H1 (cell line): ENCODE measurements around the gene RNASET2. TPM values are rescaled to one million over a fixed set of nuclear protein-coding genes. Genes with fewer than 3 reads are reported as not detected.

Experiments used
- CTCF ChIA-PET: fragments of 300-600 bp; sonication (Branson Sonifier 250); formaldehyde crosslinking; loops from one replicate; lab custom pipeline; 2021; ENCODE audit not compliant: partially characterized antibody; lab: Charles Lee
- POLR2A ChIA-PET: fragments of 300-600 bp; sonication (Branson Sonifier 250); formaldehyde crosslinking; loops from one replicate; lab custom pipeline; 2021; ENCODE audit warnings: inconsistent platforms; ENCODE audit not compliant: partially characterized antibody; lab: Charles Lee
- DNase-seq, 2 experiments: peaks; one replicate each; pipeline versions ENCODE4 v3.0.0 to v3.0.0-alpha.2; 2010 to 2022; ENCODE audit warnings: low spot score in 2 of 2, low read depth in 1 of 2, mixed read lengths in 1 of 2
- FAIRE-seq: peaks from 2 replicates; lab custom pipeline; 2011; peaks lifted over from hg19 to GRCh38; lab: Jason Lieb, UNC
- H2AFZ ChIP-seq: 2 replicates; pipeline ENCODE4 v1.8.1; 2012; ENCODE audit warnings: low read length, inconsistent platforms
- H2AK5ac ChIP-seq: 2 replicates; pipeline ENCODE4 v1.6.1; 2013; ENCODE audit warnings: low read depth, low read length
- H2BK120ac ChIP-seq: replicated peaks from 2 replicates; pipeline ENCODE3; 2013; ENCODE audit warnings: low read depth, low read length, inconsistent platforms
- H2BK12ac ChIP-seq: 2 replicates; pipeline ENCODE4 v1.6.1; 2013; ENCODE audit warnings: low read depth, low read length
- H2BK15ac ChIP-seq: 2 replicates; pipeline ENCODE4 v1.6.1; 2013; ENCODE audit warnings: low read length
- H2BK20ac ChIP-seq: 2 replicates; pipeline ENCODE4 v1.6.1; 2013; ENCODE audit warnings: low read length
- H2BK5ac ChIP-seq: 2 replicates; pipeline ENCODE4 v1.6.1; 2013; ENCODE audit warnings: low read depth, low read length
- H3K14ac ChIP-seq: 2 replicates; pipeline ENCODE4 v1.6.1; 2013; ENCODE audit warnings: inconsistent platforms; ENCODE audit not compliant: insufficient read length
- H3K18ac ChIP-seq: 2 replicates; pipeline ENCODE4 v1.6.1; 2013; ENCODE audit warnings: low read length; ENCODE audit errors: extremely low read depth
- H3K23ac ChIP-seq: 2 replicates; pipeline ENCODE4 v1.6.1; 2013; ENCODE audit warnings: inconsistent platforms; ENCODE audit not compliant: insufficient read length
- H3K23me2 ChIP-seq: 2 replicates; pipeline ENCODE4 v1.6.1; 2013; ENCODE audit warnings: low read depth, low read length
- H3K27ac ChIP-seq: 2 replicates; pipeline ENCODE4 v1.6.1; 2011; ENCODE audit warnings: low read depth, low read length, inconsistent platforms
- H3K27me3 ChIP-seq, 4 experiments: replicated peaks in 1 of 4; 1 replicate in 1 of 4; 2 replicates in 3 of 4; pipeline versions ENCODE4 v1.6.1 to v1.8.1; 2011 to 2013; ENCODE audit warnings: low read length in 3 of 4, mild to moderate bottlenecking in 3 of 4, inconsistent platforms in 2 of 4, mixed read lengths in 2 of 4, moderate library complexity in 1 of 4; ENCODE audit not compliant: control insufficient read depth in 3 of 4, insufficient read depth in 3 of 4; ENCODE audit errors: extremely low read depth in 1 of 4
- H3K36me3 ChIP-seq, 4 experiments: 2 replicates each; pipeline versions ENCODE4 v1.6.1 to v1.8.1; 2011 to 2013; ENCODE audit warnings: mild to moderate bottlenecking in 4 of 4, low read length in 3 of 4, moderate library complexity in 2 of 4, control low read depth in 1 of 4, inconsistent platforms in 1 of 4; ENCODE audit not compliant: insufficient read depth in 4 of 4, control insufficient read depth in 2 of 4
- H3K4ac ChIP-seq: replicated peaks from 2 replicates; pipeline ENCODE3; 2013; ENCODE audit warnings: low read length, low read depth, mixed read lengths, inconsistent platforms; ENCODE audit not compliant: insufficient read length
- H3K4me1 ChIP-seq, 4 experiments: replicated peaks in 1 of 4; 1 replicate in 1 of 4; 2 replicates in 3 of 4; pipeline versions ENCODE4 v1.6.1 to v1.8.1; 2011 to 2013; ENCODE audit warnings: low read length in 3 of 4, inconsistent platforms in 2 of 4, mixed read lengths in 1 of 4; ENCODE audit not compliant: insufficient read depth in 4 of 4, control insufficient read depth in 3 of 4
- H3K4me2 ChIP-seq, 2 experiments: 2 replicates each; pipeline versions ENCODE4 v1.6.1 to v1.8.1; 2011 to 2013; ENCODE audit warnings: low read depth in 2 of 2, low read length in 2 of 2, control low read depth in 1 of 2, inconsistent platforms in 1 of 2, mild to moderate bottlenecking in 1 of 2; ENCODE audit not compliant: insufficient read depth in 1 of 2
- H3K4me3 ChIP-seq, 4 experiments: fragments of 200-600, 300-600 bp in 1 of 4; sonication (generic), shearing (Covaris generic), sonication (Bioruptor Twin) in 1 of 4; 2 replicates each; pipeline versions ENCODE4 v1.5.1 to v1.8.1; 2011 to 2016; ENCODE audit warnings: low read length in 4 of 4, low read depth in 3 of 4, control low read depth in 2 of 4, inconsistent platforms in 2 of 4, mild to moderate bottlenecking in 2 of 4, mixed read lengths in 1 of 4, moderate library complexity in 1 of 4; ENCODE audit not compliant: insufficient read depth in 2 of 4; ENCODE audit errors: extremely low read depth in 1 of 4
- H3K56ac ChIP-seq: replicated peaks from 2 replicates; pipeline ENCODE3; 2013; ENCODE audit warnings: low read depth, mild to moderate bottlenecking, mixed read lengths, low read length, inconsistent platforms; ENCODE audit not compliant: insufficient read length
- H3K79me1 ChIP-seq: 2 replicates; pipeline ENCODE4 v1.6.1; 2013; ENCODE audit warnings: low read depth, low read length, control low read depth
- H3K79me2 ChIP-seq, 2 experiments: 2 replicates each; pipeline versions ENCODE4 v1.6.1 to v1.8.1; 2012 to 2013; ENCODE audit warnings: low read length in 2 of 2, mild to moderate bottlenecking in 2 of 2, inconsistent platforms in 1 of 2; ENCODE audit not compliant: insufficient read depth in 2 of 2, control insufficient read depth in 1 of 2
- H3K9ac ChIP-seq, 4 experiments: replicated peaks in 1 of 4; 1 replicate in 1 of 4; 2 replicates in 3 of 4; pipeline versions ENCODE4 v1.6.1 to v1.8.1; 2011 to 2013; ENCODE audit warnings: low read depth in 3 of 4, low read length in 3 of 4, control low read depth in 2 of 4, mild to moderate bottlenecking in 2 of 4, moderate library complexity in 2 of 4, inconsistent platforms in 1 of 4; ENCODE audit errors: extremely low read depth in 1 of 4
- H3K9me3 ChIP-seq, 2 experiments: 2 replicates each; pipeline versions ENCODE4 v1.6.1 to v1.8.1; 2012 to 2013; ENCODE audit warnings: mild to moderate bottlenecking in 2 of 2, moderate library complexity in 2 of 2, control low read depth in 1 of 2, inconsistent platforms in 1 of 2, low read depth in 1 of 2, low read length in 1 of 2, mixed read lengths in 1 of 2; ENCODE audit not compliant: insufficient read depth in 2 of 2
- H4K20me1 ChIP-seq, 2 experiments: replicated peaks in 1 of 2; 2 replicates each; pipeline versions ENCODE3 to v1.8.1; 2011 to 2013; ENCODE audit warnings: inconsistent platforms in 2 of 2, low read length in 2 of 2, mild to moderate bottlenecking in 1 of 2; ENCODE audit not compliant: insufficient read depth in 2 of 2, control insufficient read depth in 1 of 2
- H4K5ac ChIP-seq: 2 replicates; pipeline ENCODE4 v1.6.1; 2013; ENCODE audit warnings: low read length, low read depth, mixed read lengths, inconsistent platforms; ENCODE audit not compliant: insufficient read length
- H4K8ac ChIP-seq: 2 replicates; pipeline ENCODE4 v1.8.0; 2013; ENCODE audit warnings: mild to moderate bottlenecking, moderate library complexity, low read length, inconsistent platforms; ENCODE audit not compliant: insufficient read depth; ENCODE audit errors: extremely low read depth
- H4K91ac ChIP-seq: replicated peaks from 2 replicates; pipeline ENCODE3; 2013; ENCODE audit warnings: low read length, mixed read lengths, inconsistent platforms; ENCODE audit not compliant: insufficient read length
- BACH1 ChIP-seq: IDR thresholded peaks from 2 replicates; pipeline ENCODE4 v1.6.1; 2012; ENCODE audit warnings: low read length, improper control_type of control experiment
- BCL11A ChIP-seq, 2 experiments: IDR thresholded peaks; one replicate each; pipeline ENCODE4 v1.6.1; 2011; ENCODE audit warnings: low read depth in 2 of 2, low read length in 2 of 2, mild to moderate bottlenecking in 2 of 2
- BRCA1 ChIP-seq: IDR thresholded peaks from 2 replicates; pipeline ENCODE4 v1.6.1; 2012; ENCODE audit warnings: low read depth, low read length, improper control_type of control experiment
- CHD2 ChIP-seq: IDR thresholded peaks from 2 replicates; pipeline ENCODE4 v1.6.1; 2012; ENCODE audit warnings: low read length, improper control_type of control experiment
- HDAC2 ChIP-seq, 2 experiments: fragments of 300-600 bp in 1 of 2; sonication (generic) in 1 of 2; IDR thresholded peaks; 2 replicates each; pipeline ENCODE4 v1.6.1; 2011 to 2012; ENCODE audit warnings: low read depth in 2 of 2, low read length in 2 of 2, mild to moderate bottlenecking in 2 of 2, moderate library complexity in 2 of 2, borderline replicate concordance in 1 of 2, inconsistent platforms in 1 of 2
- JUN ChIP-seq: IDR thresholded peaks from 2 replicates; pipeline ENCODE4 v1.6.1; 2011; ENCODE audit warnings: low read depth, mild to moderate bottlenecking, improper control_type of control experiment, low read length
- KDM5A ChIP-seq: fragments of 200-600 bp; IDR thresholded peaks from 2 replicates; pipeline ENCODE4 v1.7.1; 2012; ENCODE audit warnings: mild to moderate bottlenecking, low read length, inconsistent platforms, mixed read lengths
- POLR2AphosphoS5 ChIP-seq: IDR thresholded peaks from 2 replicates; pipeline ENCODE4 v1.6.1; 2011; ENCODE audit warnings: low read depth, low read length
- RBBP5 ChIP-seq: IDR thresholded peaks from 2 replicates; pipeline ENCODE4 v1.7.1; 2012; ENCODE audit warnings: low read depth, mild to moderate bottlenecking, inconsistent platforms, low read length, moderate library complexity, borderline replicate concordance
- SIRT6 ChIP-seq: IDR thresholded peaks from one replicate; pipeline ENCODE4 v1.7.1; 2012; ENCODE audit warnings: low read length, inconsistent platforms
- WGBS, 2 experiments: shearing (Covaris generic) in 1 of 2; methylation state at CpG; one replicate each; pipeline versions ENCODE4 v1.1.6 to v1.1.7; 2013 to 2015; ENCODE audit warnings: low lambda C conversion rate in 2 of 2, mixed read lengths in 2 of 2, inconsistent platforms in 1 of 2, low coverage in 1 of 2, missing lambda C conversion rate in 1 of 2; ENCODE audit not compliant: insufficient replicate concordance in 2 of 2, insufficient coverage in 1 of 2, insufficient read length in 1 of 2; ENCODE audit errors: extremely low coverage in 1 of 2, missing lambda C conversion rate in 1 of 2; 5-methylcytosine and 5-hydroxymethylcytosine counted together
- polyA plus RNA-seq, 7 experiments: library from polyadenylated mRNA; depleted of rRNA in 3 of 7; stranded (reverse) in 5 of 7; unstranded in 2 of 7; fragments of >200 nt in 5 of 7; fragments of 200-250 nt in 2 of 7; gene quantifications; 1 replicate in 5 of 7; 2 replicates in 1 of 7; 4 replicates in 1 of 7; pipeline versions ENCODE4 v1.2.1 to v1.2.3, GENCODE V29; 2011 to 2013; ENCODE audit warnings: missing spikeins in 2 of 7, mixed read lengths in 2 of 7
- total RNA-seq: library from RNA; stranded (reverse); fragmentation: NEBNext Ultra II Directional; extraction: Animal tissue kit (Norgen Biotek cat#: 25700); gene quantifications from 2 replicates; pipeline ENCODE4 v1.2.1, GENCODE V29; 2021
- TF ChIP-seq, protein P1 (sequence below): IDR thresholded peaks from 2 replicates; pipeline ENCODE4 v1.6.1; 2012; ENCODE audit warnings: low read length, inconsistent platforms

RNASET2 gene
- total and polyA plus RNA-seq, 2 of the 8 experiments (the other 6 are each of a cell fraction or from before 2014, with no cell fraction given), result 15.7 to 22.9 TPM

DNA sequence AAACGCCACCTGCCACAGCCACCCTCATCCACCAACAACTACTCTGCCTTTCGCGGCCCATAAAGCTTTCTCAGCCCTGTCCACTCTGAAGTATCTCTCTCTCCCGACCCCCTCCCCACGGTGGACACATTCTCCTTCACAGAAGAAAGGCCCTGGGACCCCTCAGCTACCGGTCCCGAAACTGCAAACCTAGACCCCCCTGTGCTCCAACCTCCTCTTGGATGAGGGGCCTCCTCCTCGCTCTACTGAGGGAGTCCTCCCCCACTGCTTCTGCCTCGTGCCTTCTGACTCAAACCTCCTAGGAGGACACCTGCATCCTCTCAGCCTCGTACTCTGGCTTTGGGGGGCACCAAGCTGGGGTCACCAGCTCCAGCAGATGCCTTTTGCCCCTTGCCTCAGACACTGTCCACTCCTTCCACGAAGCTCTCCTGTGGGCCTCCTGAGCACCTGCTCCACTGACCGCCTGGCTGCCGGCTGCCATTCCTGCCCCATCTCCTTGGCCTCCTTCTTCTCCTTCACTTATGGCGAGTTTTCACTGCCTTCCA is 24.9 kb downstream of the RNASET2 start:
- 91% methylated on average over 14 of the region's 14 CpGs; no CpG with 5 or more reads in 1 of the 2 experiments for WGBS, 2 experiments
- H2BK15ac ChIP-seq, result no peak overlapping the region
- H3K79me1 ChIP-seq, result no peaks in the 10 kb centered on the region
- H3K23me2 ChIP-seq, result no peaks in the 10 kb centered on the region
- H3K4me2 ChIP-seq, result no peak overlapping the region
- H3K9me3 ChIP-seq, result no peaks in the 10 kb centered on the region
- CTCF ChIA-PET, result interaction anchor here (0.7 to 7.6 kb wide), 7 partner anchors 10 to 157 kb away, joined by 3 to 51 read pairs (median 3); no protein-coding TSS in a partner anchor
- H4K8ac ChIP-seq, result no peak overlapping the region
- no peak overlapping the region for H4K91ac ChIP-seq
- DNase-seq, result no peak
- H3K4me3 ChIP-seq, result no peak overlapping the region
- H3K9ac ChIP-seq, result no peak overlapping the region
- no peak overlapping the region for H3K4ac ChIP-seq
- H3K4me1 ChIP-seq, result peaks cover 0 to 3% (median 0%) of the 10 kb centered on the region in 4 experiments; a peak in 2 of 7 replicates
- H2BK5ac ChIP-seq, result no peak overlapping the region
- H3K36me3 ChIP-seq, result no peaks in the 10 kb centered on the region; a peak in 3 of 8 replicates
- no peak overlapping the region for H2BK20ac ChIP-seq
- POLR2A ChIA-PET, result no interaction called here
- no peak for FAIRE-seq
- H2BK120ac ChIP-seq, result no peak overlapping the region
- no peaks in the 10 kb centered on the region for H3K79me2 ChIP-seq
- no peak overlapping the region for H2AK5ac ChIP-seq
- H2BK12ac ChIP-seq, result no peak overlapping the region
- no peak overlapping the region for H3K23ac ChIP-seq
- H3K18ac ChIP-seq, result no peak overlapping the region
- no peak overlapping the region for H3K14ac ChIP-seq
- no peak overlapping the region for H3K27ac ChIP-seq
- H2AFZ ChIP-seq, result no peak overlapping the region
- no peaks in the 10 kb centered on the region for H3K27me3 ChIP-seq
- peaks cover 0 to 7% of the 10 kb centered on the region in 2 experiments for H4K20me1 ChIP-seq
- H4K5ac ChIP-seq, result no peak overlapping the region
- no peak overlapping the region for H3K56ac ChIP-seq
- TF ChIP-seq BACH1, result no peak
- no peak for TF ChIP-seq KDM5A
- no peak for TF ChIP-seq CHD2
- TF ChIP-seq RBBP5, result no peak
- no peak for TF ChIP-seq SIRT6
- no peak for TF ChIP-seq BCL11A (IDR thresholded peaks at IDR 0.05; ENCODE audit: low read depth in 2 of 2, low read length in 2 of 2)
- TF ChIP-seq HDAC2 (IDR thresholded peaks at IDR 0.05; ENCODE audit: borderline replicate concordance in 1 of 2, low read depth in 2 of 2, low read length in 2 of 2), result no peak
- no peak for TF ChIP-seq JUN
- no peak for TF ChIP-seq POLR2AphosphoS5
- TF ChIP-seq, protein P1, sequence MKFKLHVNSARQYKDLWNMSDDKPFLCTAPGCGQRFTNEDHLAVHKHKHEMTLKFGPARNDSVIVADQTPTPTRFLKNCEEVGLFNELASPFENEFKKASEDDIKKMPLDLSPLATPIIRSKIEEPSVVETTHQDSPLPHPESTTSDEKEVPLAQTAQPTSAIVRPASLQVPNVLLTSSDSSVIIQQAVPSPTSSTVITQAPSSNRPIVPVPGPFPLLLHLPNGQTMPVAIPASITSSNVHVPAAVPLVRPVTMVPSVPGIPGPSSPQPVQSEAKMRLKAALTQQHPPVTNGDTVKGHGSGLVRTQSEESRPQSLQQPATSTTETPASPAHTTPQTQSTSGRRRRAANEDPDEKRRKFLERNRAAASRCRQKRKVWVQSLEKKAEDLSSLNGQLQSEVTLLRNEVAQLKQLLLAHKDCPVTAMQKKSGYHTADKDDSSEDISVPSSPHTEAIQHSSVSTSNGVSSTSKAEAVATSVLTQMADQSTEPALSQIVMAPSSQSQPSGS, result no peak
- no peak for TF ChIP-seq BRCA1
